Measurements from ENCODE around the gene COQ7. TPM values are rescaled to one million over a fixed set of nuclear protein-coding genes. Genes with fewer than 3 reads are reported as not detected.

Gene COQ7
- total RNA-seq, 3 donors from 2014 or later (not counting 1 experiment from before 2014, with no cell fraction given): 16.3 to 17.9 (median 17.1) TPM

GRCh38 chr16:19109288-19109664 lies 41.9 kb downstream of the COQ7 start:
- ATAC-seq (no peak), DNase-seq (no peak)
- no peaks in the 10 kb centered on the region for H3K9me3 Mint-ChIP-seq
- H3K4me3 Mint-ChIP-seq: no peak overlapping the region
- 78% methylated on average over 4 of the region's 4 CpGs for WGBS (ENCODE audit: insufficient coverage)
- peaks cover 12 to 24% of the 10 kb centered on the region in 2 donors for H3K27me3 Mint-ChIP-seq (ENCODE audit: low read depth in 2 of 2)
- Histone ChIP-seq H3K4me3 (ENCODE audit: low read length) (no peak overlapping the region), H3K4me1 (ENCODE audit: control insufficient read depth, insufficient read depth, low read length) (peaks cover 4% of the 10 kb centered on the region), H3K36me3 (ENCODE audit: control insufficient read depth, insufficient read depth, low read length) (no peaks in the 10 kb centered on the region), H3K9me3 (ENCODE audit: control insufficient read depth, insufficient read depth, low read length) (no peaks in the 10 kb centered on the region), H3K27me3 (ENCODE audit: control insufficient read depth, insufficient read depth, low read length) (no peaks in the 10 kb centered on the region), H3K27ac (ENCODE audit: low read length) (no peak overlapping the region)
- no peaks in the 10 kb centered on the region for H3K4me1 Mint-ChIP-seq
- no peak overlapping the region for H3K27ac Mint-ChIP-seq
- TF ChIP-seq, protein P1, sequence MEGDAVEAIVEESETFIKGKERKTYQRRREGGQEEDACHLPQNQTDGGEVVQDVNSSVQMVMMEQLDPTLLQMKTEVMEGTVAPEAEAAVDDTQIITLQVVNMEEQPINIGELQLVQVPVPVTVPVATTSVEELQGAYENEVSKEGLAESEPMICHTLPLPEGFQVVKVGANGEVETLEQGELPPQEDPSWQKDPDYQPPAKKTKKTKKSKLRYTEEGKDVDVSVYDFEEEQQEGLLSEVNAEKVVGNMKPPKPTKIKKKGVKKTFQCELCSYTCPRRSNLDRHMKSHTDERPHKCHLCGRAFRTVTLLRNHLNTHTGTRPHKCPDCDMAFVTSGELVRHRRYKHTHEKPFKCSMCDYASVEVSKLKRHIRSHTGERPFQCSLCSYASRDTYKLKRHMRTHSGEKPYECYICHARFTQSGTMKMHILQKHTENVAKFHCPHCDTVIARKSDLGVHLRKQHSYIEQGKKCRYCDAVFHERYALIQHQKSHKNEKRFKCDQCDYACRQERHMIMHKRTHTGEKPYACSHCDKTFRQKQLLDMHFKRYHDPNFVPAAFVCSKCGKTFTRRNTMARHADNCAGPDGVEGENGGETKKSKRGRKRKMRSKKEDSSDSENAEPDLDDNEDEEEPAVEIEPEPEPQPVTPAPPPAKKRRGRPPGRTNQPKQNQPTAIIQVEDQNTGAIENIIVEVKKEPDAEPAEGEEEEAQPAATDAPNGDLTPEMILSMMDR (IDR thresholded peaks at IDR 0.05): no peak
- intact Hi-C loops (cut with micrococcal nuclease): no loop called here
- H3K36me3 Mint-ChIP-seq: no peaks in the 10 kb centered on the region

- Mint-ChIP-seq H3K4me1 (no peaks in the 10 kb centered on the region), H3K36me3 (no peaks in the 10 kb centered on the region), H3K4me3 (no peak overlapping the region), H3K27ac (no peak overlapping the region), H3K27me3 (ENCODE audit: low read depth in 2 of 2) (peaks cover 18 to 24% of the 10 kb centered on the region in 2 donors), H3K9me3 (no peaks in the 10 kb centered on the region)
- Histone ChIP-seq H3K27ac (ENCODE audit: low read length) (no peak overlapping the region), H3K4me3 (ENCODE audit: low read length) (no peak overlapping the region), H3K36me3 (ENCODE audit: control insufficient read depth, insufficient read depth, low read length) (no peaks in the 10 kb centered on the region), H3K27me3 (ENCODE audit: control insufficient read depth, insufficient read depth, low read length) (no peaks in the 10 kb centered on the region), H3K9me3 (ENCODE audit: control insufficient read depth, insufficient read depth, low read length) (no peaks in the 10 kb centered on the region), H3K4me1 (ENCODE audit: control insufficient read depth, insufficient read depth, low read length) (peaks cover 10% of the 10 kb centered on the region)
- DNase-seq (no peak), ATAC-seq (no peak)
- WGBS (ENCODE audit: insufficient coverage): 90% methylated on average over 4 of the region's 4 CpGs
- TF ChIP-seq, protein P1 (IDR thresholded peaks at IDR 0.05): no peak
- intact Hi-C loops (cut with micrococcal nuclease): no loop called here
Observed at GRCh38 chr16:19110537-19111360, 43.3 kb downstream of the COQ7 start.

GRCh38 chr16:19112099-19112407 lies 44.6 kb downstream of the COQ7 start:
- DNase-seq: no peak
- Mint-ChIP-seq H3K27me3 (ENCODE audit: low read depth in 2 of 2) (peaks cover 18 to 37% of the 10 kb centered on the region in 2 donors), H3K27ac (no peak overlapping the region), H3K36me3 (no peaks in the 10 kb centered on the region), H3K4me3 (no peak overlapping the region), H3K9me3 (no peaks in the 10 kb centered on the region), H3K4me1 (peaks cover 0 to 2% of the 10 kb centered on the region in 2 donors)
- Histone ChIP-seq H3K27me3 (ENCODE audit: control insufficient read depth, insufficient read depth, low read length) (no peaks in the 10 kb centered on the region), H3K36me3 (ENCODE audit: control insufficient read depth, insufficient read depth, low read length) (no peaks in the 10 kb centered on the region), H3K4me3 (ENCODE audit: low read length) (no peak overlapping the region), H3K27ac (ENCODE audit: low read length) (no peak overlapping the region), H3K4me1 (ENCODE audit: control insufficient read depth, insufficient read depth, low read length) (peaks cover 15% of the 10 kb centered on the region), H3K9me3 (ENCODE audit: control insufficient read depth, insufficient read depth, low read length) (no peaks in the 10 kb centered on the region)
- WGBS (ENCODE audit: insufficient coverage): 93% methylated on average over 2 of the region's 2 CpGs
- ATAC-seq: no peak
- TF ChIP-seq, protein P1 (IDR thresholded peaks at IDR 0.05): no peak
- intact Hi-C loops (cut with micrococcal nuclease): no loop called here

Data from natural killer cell (primary cell).